ENCODE data around the gene PSG11.
"Not testable (repeated sequence)": the region's sequence is repeated elsewhere in the genome, so short reads cannot be mapped to it uniquely, and the experiment has no call there.

PSG11 gene

DNA sequence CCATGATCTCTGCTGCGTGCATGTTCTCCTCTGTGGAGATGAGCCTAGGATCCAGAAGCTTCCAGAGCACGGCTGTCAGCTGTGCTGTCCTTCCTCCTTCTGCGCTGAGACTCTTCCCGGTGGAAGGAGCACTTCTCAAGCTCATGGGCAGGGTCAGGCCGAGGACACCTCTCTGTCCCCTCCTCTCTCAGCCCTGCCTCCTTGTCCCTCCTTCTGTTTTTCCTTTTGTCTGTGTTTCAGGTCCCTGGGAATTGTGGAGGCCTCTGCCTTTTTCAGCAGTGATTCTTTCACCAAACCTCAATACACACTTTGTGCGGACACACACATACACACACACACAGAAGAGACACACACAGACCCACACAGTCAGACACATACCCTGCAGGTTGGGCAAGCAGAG lies at the start of gene PSG11:
PSG11 (minus strand) TSS at position 101 of the 400 bp plus-strand sequence; CDS start at position 4, 97 bp downstream.
- H3K27ac ChIP-seq; DNase-seq (ENCODE audit: low read depth, low spot score): not testable (repeated sequence)

DNA sequence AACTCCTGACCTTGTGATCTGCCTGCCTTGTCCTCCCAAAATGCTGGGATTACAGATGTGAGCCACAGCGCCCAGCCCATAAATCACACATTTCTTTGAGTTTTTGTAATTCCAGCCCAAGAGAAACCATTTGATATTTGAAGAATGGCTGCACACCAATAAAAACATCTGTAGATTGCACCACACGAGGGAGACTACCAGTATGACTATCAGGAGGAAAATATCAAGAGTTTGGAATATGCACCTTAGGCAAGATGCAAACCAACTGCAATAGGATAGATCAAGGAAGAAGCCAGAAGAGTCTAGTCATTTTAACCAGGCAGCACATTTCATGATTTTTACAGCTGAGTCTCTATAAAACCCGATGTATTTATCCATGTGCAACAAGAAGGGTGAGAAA lies 36.1 kb upstream of the PSG11 start:
- H3K27ac ChIP-seq; DNase-seq (ENCODE audit: low read depth, low spot score): not testable (repeated sequence)

DNA sequence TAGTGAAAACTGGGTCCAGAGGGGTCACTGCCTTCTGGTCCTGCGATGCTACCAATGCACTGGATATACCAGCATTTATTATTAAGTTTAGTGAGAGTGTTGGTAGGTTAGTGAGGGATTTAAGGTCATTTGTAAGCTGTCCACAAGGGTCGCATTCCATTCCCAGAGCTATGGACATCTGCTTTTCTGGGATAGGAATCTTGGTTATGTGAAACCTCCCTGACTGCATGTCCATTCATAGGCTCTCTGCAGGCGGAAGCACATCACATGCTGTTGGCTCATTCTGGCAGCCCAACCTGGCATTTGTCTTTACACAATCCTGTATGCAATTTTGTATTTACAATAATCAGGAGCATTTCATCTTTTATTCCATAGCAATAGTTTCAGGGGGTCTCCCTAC lies 35.1 kb upstream of the PSG11 start:
- not testable (repeated sequence) for H3K27ac ChIP-seq; DNase-seq (ENCODE audit: low read depth, low spot score)

DNA sequence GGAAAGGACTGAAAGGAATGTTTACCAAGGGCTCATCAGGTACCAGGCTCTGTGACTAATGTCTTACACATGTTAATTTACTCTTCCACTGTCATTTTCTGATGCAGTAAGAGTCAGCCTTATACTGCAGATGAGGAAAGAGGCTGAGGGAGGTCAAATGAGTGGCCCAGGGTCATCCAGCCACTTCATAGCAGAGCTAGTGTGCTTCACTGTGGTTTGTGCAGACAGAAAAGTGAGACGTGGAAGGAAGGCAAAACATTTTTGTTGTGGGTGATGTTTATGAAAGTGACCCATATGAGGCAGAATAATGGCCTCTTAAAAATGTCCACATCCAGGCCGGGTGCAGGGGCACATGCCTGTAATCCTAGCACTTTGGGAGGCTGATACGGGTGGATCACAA lies 34.0 kb upstream of the PSG11 start:
- H3K27ac ChIP-seq, result peak overlapping the region; percentile 42
- DNase-seq (ENCODE audit: low read depth, low spot score), result not testable (repeated sequence)

DNA sequence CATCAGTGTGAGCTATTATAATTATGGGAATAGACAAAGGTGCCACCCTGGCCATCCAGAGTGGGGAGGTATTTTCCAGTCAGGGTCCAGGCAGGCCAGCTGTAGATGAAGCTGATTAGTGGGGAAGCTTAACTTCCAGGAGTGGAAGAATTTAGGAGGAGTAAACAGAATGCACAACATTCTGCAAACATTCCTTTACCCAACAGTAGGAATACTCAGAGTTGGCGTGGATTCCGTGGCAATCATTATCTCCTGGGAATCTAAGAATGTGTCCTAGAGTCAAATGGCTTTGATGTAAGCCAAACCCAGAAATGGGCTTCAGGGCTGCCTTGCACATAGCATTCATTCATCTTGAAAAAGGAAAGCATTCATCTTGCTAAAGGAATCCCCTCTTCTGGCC lies 33.2 kb upstream of the PSG11 start:
- H3K27ac ChIP-seq, result peak overlapping the region; percentile 42
- not testable (repeated sequence) for DNase-seq (ENCODE audit: low read depth, low spot score)

DNA sequence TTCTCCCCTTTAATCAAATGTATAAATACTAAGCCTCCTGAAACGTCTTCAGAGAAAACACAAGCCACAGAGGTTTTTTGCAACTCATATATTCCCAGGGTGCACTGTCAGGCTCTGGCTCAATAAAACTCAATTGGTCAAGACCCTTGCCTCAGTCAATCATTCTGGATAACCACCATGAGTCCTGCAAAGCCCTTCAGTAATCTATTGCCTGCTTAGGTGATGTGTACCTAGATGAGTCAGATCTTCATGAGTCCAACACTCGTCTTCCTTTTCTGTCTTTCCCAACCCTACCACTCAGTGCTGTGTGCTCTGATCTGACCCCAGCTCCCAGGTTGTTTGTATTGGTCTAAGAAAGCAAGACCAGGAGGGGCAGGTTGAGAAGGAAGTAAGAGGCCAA lies 32.2 kb upstream of the PSG11 start:
- peak; percentile 55 for DNase-seq (ENCODE audit: low read depth, low spot score)
- peak overlapping the region; percentile 39 for H3K27ac ChIP-seq

DNA sequence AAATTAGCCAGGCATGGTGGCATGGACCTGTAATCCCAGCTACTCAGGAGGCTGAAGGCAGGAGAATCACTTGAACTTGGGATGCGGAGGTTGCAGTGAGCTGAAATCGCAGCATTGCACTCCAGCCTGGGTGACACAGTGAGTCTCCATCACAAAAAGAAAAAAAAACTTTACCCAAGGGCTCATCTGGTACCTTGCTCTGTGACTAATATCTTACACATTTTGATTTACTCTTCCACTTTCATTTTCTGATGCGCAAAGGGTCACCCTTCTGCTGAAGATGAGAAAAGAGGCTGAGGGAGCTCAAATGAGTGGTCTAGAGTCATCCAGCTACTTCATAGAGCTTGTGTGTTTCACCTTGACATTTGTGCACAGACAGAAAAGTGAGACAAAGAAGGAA lies 21.7 kb upstream of the PSG11 start:
- not testable (repeated sequence) for H3K27ac ChIP-seq; DNase-seq (ENCODE audit: low read depth, low spot score)

DNA sequence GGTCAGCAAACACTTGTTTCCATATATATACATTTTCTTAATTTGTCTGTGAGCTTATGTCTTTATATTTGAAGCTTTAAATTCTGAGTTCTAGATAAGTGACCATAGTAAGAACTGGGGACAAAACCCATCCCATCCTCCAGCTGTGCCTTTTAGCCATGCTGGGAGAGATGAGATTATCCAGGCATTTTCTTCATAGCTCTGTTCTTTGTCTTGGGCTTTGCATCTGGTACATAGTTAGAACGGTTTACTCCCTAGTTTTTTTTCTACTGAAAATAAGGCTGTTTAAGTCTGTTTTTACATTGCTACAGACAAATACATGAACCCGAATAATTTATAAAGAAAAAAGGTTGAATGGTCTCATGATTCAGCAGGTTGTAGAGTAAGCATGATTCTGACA lies 20.3 kb upstream of the PSG11 start:
- H3K27ac ChIP-seq; DNase-seq (ENCODE audit: low read depth, low spot score): not testable (repeated sequence)

DNA sequence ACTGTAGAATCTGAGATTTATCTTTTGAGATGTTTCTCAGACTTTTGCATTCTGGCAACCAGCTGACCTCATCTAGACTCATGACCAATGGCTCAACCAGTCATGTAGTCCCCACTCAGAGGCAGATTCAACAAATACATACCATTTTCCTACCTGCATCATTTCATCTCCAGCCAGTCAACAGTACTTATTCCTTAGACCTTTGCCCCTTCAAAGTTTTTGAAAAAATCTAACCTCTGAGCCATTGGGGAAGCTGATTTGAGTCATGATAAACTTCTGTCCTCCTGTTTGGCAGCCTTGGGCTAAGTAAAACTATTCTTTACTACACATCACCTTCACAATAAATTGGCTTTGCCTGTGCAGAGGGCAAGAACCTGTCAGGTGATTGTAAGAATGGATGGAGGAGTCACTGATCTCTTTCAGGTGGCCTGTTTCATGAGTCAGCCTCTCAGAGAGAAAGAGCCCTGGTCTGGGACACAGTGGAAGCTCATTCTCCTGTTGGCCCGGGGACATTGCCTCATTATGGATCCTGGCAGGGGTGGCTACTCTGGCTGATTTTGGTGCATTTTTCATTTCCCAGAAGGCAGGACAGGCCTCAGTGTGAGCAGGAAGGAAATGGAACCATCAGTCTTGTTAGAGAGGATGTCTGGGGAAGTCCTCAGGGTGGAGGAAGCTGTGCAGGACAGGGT lies 17.4 kb upstream of the PSG11 start:
- not testable (repeated sequence) for H3K27ac ChIP-seq; DNase-seq (ENCODE audit: low read depth, low spot score)

DNA sequence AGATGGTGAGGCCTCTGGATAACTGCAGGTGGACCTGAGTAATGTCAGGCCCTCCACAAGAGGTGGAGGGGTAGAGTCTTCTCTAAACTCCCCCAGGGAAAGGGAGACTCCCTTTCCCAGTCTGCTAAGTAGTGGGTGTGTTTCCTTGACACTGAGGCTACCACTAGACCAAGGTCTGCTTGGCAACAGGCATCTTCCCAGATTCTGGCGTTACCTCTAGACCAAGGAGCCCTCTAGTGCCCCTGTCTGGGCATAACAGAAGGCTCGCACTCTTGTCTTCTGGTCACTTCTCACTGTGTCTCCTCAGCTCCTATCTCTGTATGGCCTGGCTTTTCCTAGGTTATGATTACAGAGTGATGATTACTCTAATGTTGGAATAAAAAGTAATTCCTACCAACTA lies 5.4 kb upstream of the PSG11 start:
- H3K27ac ChIP-seq, result not testable (repeated sequence)
- DNase-seq (ENCODE audit: low read depth, low spot score), result peak; percentile 22

DNA sequence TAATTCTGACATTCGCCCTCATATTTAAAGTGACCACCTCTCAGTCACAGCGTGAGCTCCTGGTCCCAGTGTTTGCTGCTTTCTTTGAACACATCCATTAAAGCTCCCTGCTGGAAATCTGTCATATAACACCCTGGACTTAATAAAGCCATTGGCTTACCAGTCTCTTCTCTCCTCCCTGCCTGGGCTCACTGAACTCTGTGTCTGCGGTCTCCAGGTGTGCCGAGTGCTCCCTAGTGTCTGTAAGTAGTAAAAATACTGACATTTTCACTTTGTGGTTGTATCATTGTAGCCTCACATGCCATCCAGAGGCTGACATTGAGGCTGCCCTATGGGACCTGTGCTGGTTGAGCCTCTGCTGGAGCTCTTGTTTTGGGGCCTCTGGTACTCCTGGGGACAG lies 2.6 kb upstream of the PSG11 start:
- no peak for DNase-seq (ENCODE audit: low read depth, low spot score)
- H3K27ac ChIP-seq, result no peak overlapping the region

DNA sequence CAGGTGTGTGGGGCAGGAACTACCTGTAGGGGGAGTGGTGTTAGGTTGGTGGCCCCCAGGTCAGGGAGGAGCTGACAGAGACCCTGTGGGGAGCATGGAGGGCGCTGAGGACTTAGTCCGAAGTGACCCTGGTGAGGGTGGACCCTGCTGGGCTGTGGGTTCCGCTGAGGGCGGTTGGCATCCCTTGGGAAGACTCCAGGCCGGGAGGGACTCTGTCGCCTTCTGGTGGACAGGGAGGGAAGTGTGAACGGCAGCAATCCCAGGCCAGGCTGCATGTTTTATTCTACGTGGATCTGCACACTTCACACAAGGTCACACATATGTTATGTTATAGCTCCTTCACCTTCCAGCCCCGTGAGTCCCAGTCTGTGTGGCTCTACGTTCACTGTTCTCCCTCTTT lies 1.7 kb upstream of the PSG11 start:
- H3K27ac ChIP-seq; DNase-seq (ENCODE audit: low read depth, low spot score): not testable (repeated sequence)

DNA sequence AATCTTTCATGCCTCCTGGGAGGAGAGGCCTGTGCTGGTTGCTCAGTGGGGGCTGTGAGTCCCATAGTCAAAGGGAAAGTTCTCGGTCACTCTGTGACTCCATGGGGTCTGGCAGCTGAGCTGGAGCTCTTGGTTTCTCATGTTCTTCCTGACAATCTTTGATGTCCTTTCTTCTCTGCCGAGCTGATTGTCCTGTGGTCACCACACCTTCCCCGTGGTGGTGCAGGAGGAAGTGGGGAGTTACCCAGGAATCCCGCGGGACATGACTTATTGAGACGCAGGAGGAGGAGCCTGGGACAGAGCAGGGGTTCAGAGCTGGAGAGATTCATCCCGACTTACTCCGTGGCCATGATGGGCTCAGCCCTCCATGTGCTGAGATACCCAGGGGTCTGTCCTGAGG lies 792 bp upstream of the PSG11 start:
- not testable (repeated sequence) for H3K27ac ChIP-seq; DNase-seq (ENCODE audit: low read depth, low spot score)

DNA sequence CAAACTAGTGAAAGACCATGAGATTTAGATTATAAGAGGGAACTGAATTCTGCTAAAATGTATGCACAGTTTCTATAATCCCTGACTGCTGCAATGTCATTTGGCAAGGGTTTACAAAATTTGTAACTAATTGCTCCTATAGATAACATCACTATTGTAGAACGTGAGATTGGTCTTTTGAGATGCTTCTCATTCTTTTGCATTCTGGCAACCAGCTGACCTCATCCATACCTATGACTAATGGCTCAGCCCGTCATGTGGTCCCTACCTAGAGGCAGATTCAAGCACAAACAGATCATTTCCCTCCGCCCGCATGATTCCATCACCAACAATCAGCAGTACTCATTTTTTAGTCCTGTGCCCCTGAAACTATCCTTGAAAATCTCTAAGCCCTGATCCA lies 4.2 kb downstream of the PSG11 start:
- H3K27ac ChIP-seq, result peak overlapping the region; percentile 89
- peak; percentile 89 for DNase-seq (ENCODE audit: low read depth, low spot score)

DNA sequence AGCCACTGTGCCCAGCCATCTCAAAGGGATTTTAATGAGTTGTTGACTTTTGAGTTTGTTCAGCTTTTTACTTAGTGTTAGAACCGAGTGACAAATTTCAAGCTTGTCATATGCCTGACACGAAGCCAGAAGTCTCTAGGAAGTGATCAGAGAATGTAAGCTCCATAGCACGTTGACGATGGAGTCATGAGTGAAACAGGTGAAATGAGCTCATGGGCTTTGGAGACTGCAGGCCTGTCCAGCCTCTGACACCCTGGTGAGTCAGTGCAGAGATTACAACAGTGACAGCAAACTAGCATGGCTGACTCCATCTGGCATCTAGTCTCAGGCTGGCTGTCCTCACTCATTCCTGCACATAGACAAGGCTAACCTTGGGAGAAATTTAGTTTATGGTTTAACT lies 4.6 kb downstream of the PSG11 start:
- DNase-seq (ENCODE audit: low read depth, low spot score), result peak; percentile 98
- peak overlapping the region; percentile 89 for H3K27ac ChIP-seq

DNA sequence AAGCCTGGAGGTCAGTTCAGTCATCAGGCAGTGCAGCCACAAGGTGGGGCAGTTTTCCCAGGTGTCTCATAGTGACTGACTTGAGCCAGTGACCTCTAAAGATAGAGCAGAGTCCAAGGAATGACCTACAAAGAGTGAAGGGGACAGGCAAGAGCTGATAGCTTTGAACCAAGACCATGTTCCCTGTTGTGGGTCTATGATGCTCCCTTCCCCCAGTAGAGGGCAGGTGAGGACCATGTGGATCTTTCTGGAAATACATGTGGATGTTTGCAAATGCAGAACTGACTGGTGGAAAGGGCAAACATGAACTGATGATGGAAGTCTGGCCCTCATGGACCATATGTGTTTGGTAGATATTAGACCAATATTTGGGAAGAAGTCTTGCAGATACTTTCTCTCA lies 6.7 kb downstream of the PSG11 start:
- not testable (repeated sequence) for DNase-seq (ENCODE audit: low read depth, low spot score); H3K27ac ChIP-seq

DNA sequence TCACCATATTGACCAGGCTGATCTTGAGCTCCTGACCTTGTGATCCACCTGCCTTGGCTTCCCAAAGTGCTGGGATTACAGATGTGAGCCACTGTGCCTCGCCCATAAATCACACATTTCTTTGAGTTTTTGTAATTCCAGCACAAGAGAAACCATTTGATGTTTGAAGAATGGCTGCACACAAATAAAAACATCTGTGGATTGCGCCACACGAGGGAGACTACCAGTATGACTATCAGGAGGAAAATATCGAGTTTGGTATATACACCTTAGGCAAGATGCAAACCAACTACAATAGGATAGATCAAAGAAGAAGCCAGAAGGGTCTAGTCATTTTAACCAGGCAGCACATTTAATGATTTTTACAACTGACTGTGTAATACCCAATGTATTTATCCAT lies 20.4 kb downstream of the PSG11 start:
- DNase-seq (ENCODE audit: low read depth, low spot score); H3K27ac ChIP-seq: not testable (repeated sequence)

DNA sequence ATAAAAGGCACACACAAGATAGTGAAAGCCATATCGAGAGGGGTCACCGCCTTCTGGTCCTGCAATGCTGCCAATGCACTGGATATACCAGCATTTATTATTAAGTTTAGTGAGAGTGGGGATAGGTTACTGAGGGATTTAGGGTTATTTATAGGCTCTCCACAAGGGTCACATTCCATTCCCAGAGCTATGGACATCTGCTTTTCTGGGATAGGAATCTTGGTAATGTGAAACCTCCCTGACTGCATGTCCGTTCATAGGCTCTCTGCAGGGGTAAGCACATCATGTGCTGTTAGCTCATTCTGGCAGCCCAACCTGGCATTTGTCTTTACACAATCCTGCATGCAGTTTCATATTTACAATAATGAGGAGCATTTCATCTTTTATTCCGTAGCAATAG lies 21.4 kb downstream of the PSG11 start:
- not testable (repeated sequence) for H3K27ac ChIP-seq; DNase-seq (ENCODE audit: low read depth, low spot score)

DNA sequence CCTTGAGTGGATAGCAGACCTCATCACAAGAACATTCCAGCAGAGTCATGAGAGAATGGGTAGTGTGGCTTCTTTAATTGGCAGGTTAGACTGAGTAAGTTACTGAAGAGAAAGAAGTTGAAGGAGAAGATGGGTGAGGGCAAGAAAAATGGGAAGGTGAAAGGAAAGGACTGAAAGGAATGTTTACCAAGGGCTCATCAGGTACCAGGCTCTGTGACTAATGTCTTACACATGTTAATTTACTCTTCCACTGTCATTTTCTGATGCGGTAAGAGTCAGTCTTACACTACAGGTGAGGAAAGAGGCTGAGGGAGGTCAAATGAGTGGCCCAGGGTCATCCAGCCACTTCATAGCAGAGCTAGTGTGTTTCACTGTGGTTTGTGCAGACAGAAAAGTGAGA lies 22.6 kb downstream of the PSG11 start:
- DNase-seq (ENCODE audit: low read depth, low spot score), result not testable (repeated sequence)
- H3K27ac ChIP-seq, result peak overlapping the region; percentile 50

DNA sequence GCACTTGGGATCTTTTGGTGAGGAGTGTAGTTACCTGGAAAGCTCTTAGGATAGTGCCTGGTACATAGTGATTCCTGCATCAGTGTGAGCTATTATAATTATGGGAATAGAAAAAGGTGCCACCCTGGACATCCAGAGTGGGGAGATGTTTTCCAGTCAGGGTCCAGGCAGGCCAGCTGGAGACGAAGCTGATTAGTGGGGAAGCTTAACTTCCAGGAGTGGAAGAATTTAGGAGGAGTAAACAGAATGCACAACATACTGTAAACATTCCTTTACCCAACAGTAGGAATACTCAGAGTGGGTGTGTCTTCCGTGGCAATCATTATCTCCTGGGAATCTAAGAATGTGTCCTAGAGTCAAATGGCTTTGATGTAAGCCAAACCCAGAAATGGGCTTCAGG lies 23.3 kb downstream of the PSG11 start:
- H3K27ac ChIP-seq, result peak overlapping the region; percentile 50
- DNase-seq (ENCODE audit: low read depth, low spot score), result not testable (repeated sequence)

DNA sequence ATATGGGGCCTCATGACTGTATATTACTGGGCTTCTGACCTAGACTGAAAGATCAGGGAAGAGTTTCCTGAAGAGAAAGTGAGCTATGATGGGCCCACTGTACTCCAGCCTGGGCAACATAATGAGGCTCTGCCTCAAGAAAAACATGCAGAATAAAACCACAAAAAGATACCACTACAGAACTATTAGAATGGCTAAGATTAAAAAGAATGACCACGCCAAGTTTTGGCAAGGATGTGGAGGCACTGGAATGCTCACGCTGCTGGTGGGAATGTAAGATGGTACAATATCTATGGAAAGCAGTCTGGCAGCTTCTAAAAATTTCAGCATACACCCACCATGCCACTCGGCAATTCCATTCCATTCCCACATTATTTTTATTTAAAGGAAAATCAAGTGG lies 30.1 kb downstream of the PSG11 start:
- not testable (repeated sequence) for DNase-seq (ENCODE audit: low read depth, low spot score); H3K27ac ChIP-seq

DNA sequence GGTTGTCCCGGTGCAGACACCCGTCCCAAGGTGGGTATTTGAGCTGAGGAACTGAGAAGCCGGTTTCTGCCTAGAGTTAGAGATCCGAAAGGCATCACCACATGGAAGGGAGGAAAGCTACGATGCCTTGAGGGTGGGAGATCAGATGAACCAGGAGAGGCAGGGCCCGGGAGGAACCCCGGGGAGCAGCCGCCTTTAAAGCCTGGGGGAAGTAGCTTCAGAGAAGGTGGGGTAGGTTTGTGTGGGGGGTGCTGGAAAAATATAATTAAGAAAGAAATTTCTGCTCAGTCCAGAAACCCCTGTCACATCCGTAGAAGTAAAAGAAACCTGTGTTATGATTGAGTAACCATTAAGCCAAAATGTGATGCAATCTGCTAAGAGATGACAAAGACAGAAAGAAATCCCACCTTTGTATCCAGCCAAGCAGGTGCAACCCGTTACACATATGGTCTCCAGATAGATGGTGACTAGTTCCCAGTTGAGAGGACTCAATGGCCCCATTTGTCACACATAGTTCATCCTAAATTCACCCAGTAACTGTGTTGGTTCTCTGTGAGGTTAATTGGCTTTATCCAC lies 34.2 kb downstream of the PSG11 start:
- H3K27ac ChIP-seq; DNase-seq (ENCODE audit: low read depth, low spot score): not testable (repeated sequence)

Data from epithelial cell of prostate (primary cell).